Endothelial cell of umbilical vein (primary cell): Measurements from ENCODE around the gene PHPT1. TPM values are rescaled to one million over a fixed set of nuclear protein-coding genes. Genes with fewer than 3 reads are reported as not detected.

Experiments
- BruUV-seq: library from RNA; stranded (reverse); fragments of 400-500 nt; replicated peaks from 2 replicates; lab custom pipeline; 2021; lab: Mats Ljungman, UMichigan
- CTCF ChIA-PET: fragments of 300-600, 350-600 bp; sonication (Branson Sonifier 250); formaldehyde crosslinking; loops from one replicate; lab custom pipeline; 2021; ENCODE audit warnings: antibody characterized with exemption, inconsistent platforms; lab: Charles Lee
- POLR2A ChIA-PET: fragments of 300-600, 350-600 bp; sonication (Branson Sonifier 250); formaldehyde crosslinking; loops from one replicate; lab custom pipeline; 2021; ENCODE audit warnings: antibody characterized with exemption, inconsistent platforms; lab: Charles Lee
- DNase-seq: peaks from one replicate; pipeline ENCODE4 v3.0.0-alpha.2; 2011; ENCODE audit warnings: low read depth, low spot score
- FAIRE-seq: peaks from 2 replicates; lab custom pipeline; 2011; peaks lifted over from hg19 to GRCh38; lab: Jason Lieb, UNC
- H2AFZ ChIP-seq: 2 replicates; pipeline ENCODE4 v1.6.0; 2012; ENCODE audit warnings: low read depth, low read length, control low read depth, inconsistent platforms
- H3K27ac ChIP-seq: 2 replicates; pipeline ENCODE4 v1.5.1; 2011; ENCODE audit warnings: low read depth, mild to moderate bottlenecking, control low read depth, low read length, moderate library complexity; ENCODE audit not compliant: insufficient read depth
- H3K27me3 ChIP-seq, 2 experiments: 2 replicates each; pipeline versions ENCODE4 v1.6.0 to v1.6.1; 2011; ENCODE audit warnings: low read length in 2 of 2, mixed read lengths in 1 of 2; ENCODE audit not compliant: control insufficient read depth in 2 of 2, insufficient read depth in 2 of 2
- H3K36me3 ChIP-seq, 2 experiments: 2 replicates in 1 of 2; 3 replicates in 1 of 2; pipeline ENCODE4 v1.5.1; 2011; ENCODE audit warnings: low read length in 2 of 2, mild to moderate bottlenecking in 1 of 2, moderate library complexity in 1 of 2; ENCODE audit not compliant: control insufficient read depth in 2 of 2, insufficient read depth in 2 of 2; ENCODE audit errors: extremely low read depth in 1 of 2
- H3K4me1 ChIP-seq: 3 replicates; pipeline ENCODE4 v1.5.1; 2011; ENCODE audit warnings: mild to moderate bottlenecking, low read length; ENCODE audit not compliant: control insufficient read depth, insufficient read depth; ENCODE audit errors: extremely low read depth
- H3K4me2 ChIP-seq: 2 replicates; pipeline ENCODE4 v1.6.1; 2011; ENCODE audit warnings: low read length, control low read depth, mixed read lengths; ENCODE audit not compliant: insufficient read depth
- H3K4me3 ChIP-seq, 3 experiments: fragments of 200-600 bp in 1 of 3; sonication (generic), shearing (Covaris generic) in 1 of 3; replicated peaks in 1 of 3; 2 replicates each; pipeline ENCODE4 v1.5.1; 2011 to 2016; ENCODE audit warnings: control low read depth in 3 of 3, low read length in 3 of 3, mild to moderate bottlenecking in 2 of 3, inconsistent platforms in 1 of 3, low read depth in 1 of 3, moderate library complexity in 1 of 3; ENCODE audit not compliant: insufficient read depth in 1 of 3
- H3K79me2 ChIP-seq: 2 replicates; pipeline ENCODE4 v1.6.0; 2012; ENCODE audit warnings: low read length, inconsistent platforms; ENCODE audit not compliant: control insufficient read depth, insufficient read depth
- H3K9ac ChIP-seq: replicated peaks from 2 replicates; pipeline ENCODE3; 2011; ENCODE audit warnings: low read length, control low read depth; ENCODE audit not compliant: insufficient read depth; ENCODE audit errors: extremely low read depth
- H3K9me1 ChIP-seq: replicated peaks from 3 replicates; pipeline ENCODE4 v1.6.0; 2011; ENCODE audit warnings: mild to moderate bottlenecking, low read length; ENCODE audit not compliant: control insufficient read depth, insufficient read depth; ENCODE audit errors: extremely low read depth
- H3K9me3 ChIP-seq: replicated peaks from 2 replicates; pipeline ENCODE4 v1.5.1; 2012; ENCODE audit warnings: low read length, inconsistent platforms; ENCODE audit not compliant: control insufficient read depth, insufficient read depth
- H4K20me1 ChIP-seq: replicated peaks from 2 replicates; pipeline ENCODE3; 2011; ENCODE audit warnings: mild to moderate bottlenecking, low read length; ENCODE audit not compliant: control insufficient read depth, insufficient read depth; ENCODE audit errors: extremely low read depth
- CTCF ChIP-seq, 2 donors: IDR thresholded peaks; 1 replicate in 1 of 2; 2 replicates in 1 of 2; pipeline ENCODE4 v1.5.1; 2011; ENCODE audit warnings: low read length in 2 of 2, mild to moderate bottlenecking in 2 of 2, moderate library complexity in 2 of 2, control low read depth in 1 of 2, inconsistent platforms in 1 of 2, low read depth in 1 of 2; ENCODE audit not compliant: insufficient read depth in 1 of 2; ENCODE audit errors: extremely low read depth in 1 of 2
- EZH2 ChIP-seq: IDR thresholded peaks from 2 replicates; pipeline ENCODE4 v1.6.1; 2012; ENCODE audit warnings: borderline replicate concordance, low read depth, mild to moderate bottlenecking, moderate library complexity, low read length, inconsistent platforms; ENCODE audit not compliant: severe bottlenecking
- FOS ChIP-seq: IDR thresholded peaks from 2 replicates; pipeline ENCODE4 v1.6.1; 2011; ENCODE audit warnings: mild to moderate bottlenecking, low read length, moderate library complexity, borderline replicate concordance; ENCODE audit not compliant: insufficient read depth
- GATA2 ChIP-seq: IDR thresholded peaks from 2 replicates; pipeline ENCODE4 v1.7.0; 2011; ENCODE audit warnings: low read depth, mild to moderate bottlenecking, moderate library complexity, mixed read lengths, low read length; ENCODE audit not compliant: insufficient read length, insufficient read depth
- JUN ChIP-seq: IDR thresholded peaks from 2 replicates; pipeline ENCODE4 v1.6.1; 2011; ENCODE audit warnings: borderline replicate concordance, low read depth; ENCODE audit not compliant: insufficient read length, insufficient read depth
- MAX ChIP-seq: IDR thresholded peaks from 2 replicates; pipeline ENCODE4 v1.6.1; 2011; ENCODE audit not compliant: insufficient read depth, insufficient read length
- MYC ChIP-seq: IDR thresholded peaks from one replicate; pipeline ENCODE4 v1.6.1; 2011; ENCODE audit warnings: mild to moderate bottlenecking, low read depth, low read length
- POLR2A ChIP-seq: IDR thresholded peaks from 2 replicates; pipeline ENCODE4 v1.6.1; 2012; ENCODE audit warnings: low read depth, mild to moderate bottlenecking, control low read depth, low read length
- POLR2AphosphoS5 ChIP-seq: IDR thresholded peaks from 2 replicates; pipeline ENCODE4 v1.6.1; 2012; ENCODE audit warnings: low read depth, mild to moderate bottlenecking, control low read depth, low read length, moderate library complexity; ENCODE audit not compliant: insufficient read depth
- dilution Hi-C: fragments of 300-500 bp; cut with MboI; formaldehyde crosslinking; loops from one replicate; pipeline ENCODE4 v1.15.0; 2019; ENCODE audit warnings: low sequenced_read_pairs; ENCODE audit not compliant: extremely low pct_ligation_motif_present
- intact Hi-C: fragments of 100-400 bp; cut with micrococcal nuclease; formaldehyde crosslinking; loops from one replicate; pipeline ENCODE4 v1.10.0; 2022
- polyA plus RNA-seq, 4 experiments: library from polyadenylated mRNA; depleted of rRNA in 3 of 4; stranded (reverse) in 3 of 4; unstranded in 1 of 4; fragments of >200 nt; gene quantifications; 2 replicates each; pipeline versions ENCODE4 v1.2.1 to v1.2.3, GENCODE V29; 2011 to 2012; ENCODE audit warnings: missing spikeins in 1 of 4
- total RNA-seq: library from RNA; stranded (reverse); gene quantifications from 2 replicates; pipeline ENCODE4 v1.2.3, GENCODE V29; 2021

Gene PHPT1
- total and polyA plus RNA-seq, 2 donors (not counting 3 experiments of a cell fraction or from before 2014, with no cell fraction given), result 139 to 319 TPM

- no peaks in the 10 kb centered on the region for H3K4me1 ChIP-seq
- no peaks in the 10 kb centered on the region for H3K9me3 ChIP-seq
- DNase-seq, result no peak
- no peak overlapping the region for H3K9ac ChIP-seq
- H2AFZ ChIP-seq, result no peak overlapping the region
- H3K36me3 ChIP-seq, result no peaks in the 10 kb centered on the region
- no peak overlapping the region for H3K4me2 ChIP-seq
- no peak overlapping the region for H3K4me3 ChIP-seq
- CTCF ChIA-PET, result interaction anchor here (1.6 kb wide), 1 partner anchor 17 kb away, joined by 3 read pairs; no protein-coding TSS in a partner anchor
- H4K20me1 ChIP-seq, result no peaks in the 10 kb centered on the region
- H3K27me3 ChIP-seq, result no peaks in the 10 kb centered on the region
- dilution Hi-C loops (no loop called here), intact Hi-C loops (no loop called here)
- POLR2A ChIA-PET, result interaction anchor here (0.6 to 1.0 kb wide), 2 partner anchors 10 to 62 kb away, joined by 3 read pairs; partner anchors contain the start of gene EDF1
- no peak overlapping the region for H3K27ac ChIP-seq
- no peaks in the 10 kb centered on the region for H3K9me1 ChIP-seq
- no peak for FAIRE-seq
- TF ChIP-seq EZH2, result no peak
- TF ChIP-seq POLR2AphosphoS5, result no peak
- TF ChIP-seq MYC, result no peak
- TF ChIP-seq MAX, result no peak
- TF ChIP-seq GATA2, result no peak
- no peak for TF ChIP-seq CTCF (IDR thresholded peaks at IDR 0.05; ENCODE audit: extremely low read depth in 1 of 2, insufficient read depth in 1 of 2, low read depth in 1 of 2, low read length in 2 of 2)
- TF ChIP-seq JUN, result no peak
- TF ChIP-seq FOS, result no peak
- TF ChIP-seq POLR2A, result no peak
- H3K79me2 ChIP-seq, result no peaks in the 10 kb centered on the region
- no TSS peak for BruUV-seq
These were observed 27.3 kb downstream of the PHPT1 start for GRCh38 chr9:136876476-136876875.
